Stimulated activated CD4-positive, alpha-beta T cell treated with anti-CD3 and anti-CD28 coated beads, TNF-alpha, amount 100 ng/mL, for 48 hours (primary cell): Measurements from ENCODE around the gene XRCC3.

Experiments used
- DNase-seq, 3 donors: peaks; one replicate each; pipeline ENCODE4 v3.0.0-alpha.2; 2020; ENCODE audit warnings: low read depth in 3 of 3

XRCC3 gene

DNA sequence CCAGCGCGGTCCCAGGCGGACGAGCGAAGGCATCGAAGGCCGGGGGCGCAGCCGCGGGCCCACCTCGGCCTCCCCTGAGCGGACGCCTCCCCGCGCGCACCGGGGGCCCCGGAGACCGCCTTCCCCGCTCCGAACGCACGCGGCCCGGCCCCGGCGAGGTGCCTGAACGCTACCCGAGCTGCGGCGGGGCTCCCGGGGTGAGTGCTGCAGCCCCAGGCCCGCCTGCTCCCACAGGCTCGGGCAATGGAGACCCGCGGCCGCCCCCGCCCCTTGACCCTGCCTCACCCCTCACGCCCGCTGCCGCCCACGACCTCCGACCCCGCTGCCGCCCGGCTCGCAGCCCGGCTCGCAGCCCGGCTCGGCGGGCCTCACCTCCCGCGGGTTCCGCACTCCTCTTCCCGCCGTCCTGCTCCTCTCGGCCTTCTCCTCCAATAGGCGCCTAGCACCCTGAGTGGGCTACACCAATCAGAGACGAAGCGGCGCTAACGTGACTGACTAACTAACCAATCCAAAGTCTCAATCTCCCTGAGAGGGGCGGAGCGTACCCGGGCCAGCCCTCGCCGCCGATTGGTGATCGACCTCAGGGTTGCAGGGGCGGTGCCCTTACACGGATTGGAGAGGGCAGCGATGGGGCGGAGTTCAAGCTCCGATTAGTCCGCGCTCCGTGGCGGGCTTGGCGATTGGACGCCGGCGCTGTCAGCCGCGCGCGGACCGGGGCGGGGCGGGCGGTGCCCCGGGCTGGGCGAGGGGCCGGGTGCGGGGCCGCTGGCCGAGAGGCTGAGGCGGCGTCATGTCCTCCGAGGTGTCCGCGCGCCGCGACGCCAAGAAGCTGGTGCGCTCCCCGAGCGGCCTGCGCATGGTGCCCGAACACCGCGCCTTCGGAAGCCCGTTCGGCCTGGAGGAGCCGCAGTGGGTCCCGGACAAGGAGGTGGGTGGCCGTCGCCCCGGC, at the start of gene XRCC3, which contains the start of gene ZFYVE21:
XRCC3 (minus strand) TSS at position 400 of the 949 bp plus-strand sequence. CDS start 4,364 bp downstream, outside the sequence.
ZFYVE21 (plus strand) TSS at position 759 of the 949 bp plus-strand sequence; CDS start at position 791, 32 bp downstream.
- DNase-seq = peak; percentile 98 to 100 (median 99)

- no peak for DNase-seq
These were observed 48.7 kb upstream of the XRCC3 start for GRCh38 chr14:103763730-103764488.

DNA sequence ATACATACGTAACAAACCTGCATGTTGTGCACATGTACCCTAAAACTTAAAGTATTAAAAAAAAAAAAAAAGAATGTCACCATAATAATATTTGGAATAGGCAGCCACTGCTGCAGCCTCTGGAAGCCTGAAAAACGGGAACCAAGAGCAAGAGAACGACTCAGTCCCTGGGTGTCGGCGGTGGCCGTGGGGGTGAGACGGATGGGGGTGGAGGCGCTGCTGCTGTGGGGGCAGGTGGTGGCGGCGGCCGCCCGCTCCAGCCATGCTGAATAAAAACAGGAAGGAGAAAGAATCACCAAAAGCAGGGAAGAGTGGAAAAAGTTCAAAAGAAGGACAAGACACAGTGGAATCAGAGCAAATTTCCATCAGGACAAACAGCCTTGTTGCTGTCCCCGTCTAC, 47.3 kb upstream of the XRCC3 start:
- DNase-seq = no peak

GRCh38 chr14:103762036-103762435, 46.8 kb upstream of the XRCC3 start:
- DNase-seq = no peak

DNA sequence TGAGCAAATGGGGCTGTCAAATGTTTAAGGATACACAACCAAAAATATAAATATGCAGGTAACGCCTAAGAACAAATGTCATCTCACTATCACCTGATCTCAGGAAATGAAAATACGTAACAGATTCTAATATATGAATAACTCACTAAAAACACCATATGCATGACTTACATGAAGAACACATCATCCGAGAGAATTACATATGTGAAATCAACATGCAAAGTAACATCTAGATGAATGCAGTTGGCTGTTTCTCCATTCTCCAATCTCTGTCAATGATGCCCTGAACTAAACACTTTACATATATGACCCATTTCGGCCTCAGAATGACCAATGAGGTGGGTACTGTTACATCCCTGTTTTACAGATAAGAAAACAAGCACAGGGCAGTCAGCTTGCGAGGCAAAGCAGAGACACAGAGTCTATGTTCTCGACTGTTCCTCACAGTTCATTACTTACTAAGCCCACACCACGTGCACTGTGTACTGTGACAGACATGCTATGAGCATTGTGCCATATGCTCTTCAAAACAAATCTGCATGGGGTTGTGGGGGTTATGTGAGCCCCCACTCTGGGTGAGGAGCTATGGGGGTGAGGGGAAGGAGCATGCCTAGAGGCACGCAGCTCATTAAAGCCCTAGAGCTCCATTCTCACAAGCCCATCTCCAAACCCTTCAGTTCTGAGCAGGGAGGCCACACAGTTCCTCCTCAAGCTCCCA, 43.0 kb upstream of the XRCC3 start:
- no peak for DNase-seq

GRCh38 chr14:103755060-103755459, 39.8 kb upstream of the XRCC3 start:
- DNase-seq = no peak

DNA sequence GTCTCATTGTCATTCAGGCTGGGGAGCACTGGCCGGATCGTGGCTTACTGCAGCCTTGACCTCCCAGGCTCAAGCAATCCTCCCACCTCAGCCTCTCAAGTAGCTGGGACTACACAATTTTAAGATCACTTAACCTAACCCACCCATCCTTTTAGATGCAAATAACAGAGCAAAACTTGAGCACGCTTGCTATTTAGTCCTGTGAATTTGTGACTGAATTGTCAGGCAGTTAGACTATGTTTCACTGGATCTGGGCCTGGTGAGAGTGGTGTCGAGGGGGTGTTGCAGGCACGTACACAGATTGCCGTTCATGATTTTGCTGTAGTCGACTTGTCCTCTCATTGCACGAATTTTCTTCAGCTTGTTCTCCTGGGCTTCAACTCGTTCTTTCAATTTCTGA, 38.5 kb upstream of the XRCC3 start:
- DNase-seq = no peak

DNA sequence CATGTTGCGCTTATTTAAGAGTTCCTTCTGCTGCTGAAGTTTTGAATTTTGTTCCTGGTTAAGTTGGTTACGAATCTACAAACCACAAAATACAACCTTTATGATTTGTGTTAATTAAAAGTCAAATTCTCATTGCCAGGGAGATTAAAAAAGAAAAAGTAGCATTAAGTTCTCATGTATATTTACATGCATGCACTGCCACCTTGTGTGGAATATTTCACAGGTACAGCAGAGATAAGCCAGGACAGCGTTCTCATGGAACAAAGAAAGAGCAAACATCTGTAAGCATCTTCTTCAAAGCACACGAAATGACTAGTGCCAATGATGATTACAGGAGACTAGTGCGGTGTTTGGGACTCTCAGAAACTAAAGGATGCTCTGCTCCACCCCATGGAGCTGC, 34.6 kb upstream of the XRCC3 start:
- DNase-seq = no peak

DNA sequence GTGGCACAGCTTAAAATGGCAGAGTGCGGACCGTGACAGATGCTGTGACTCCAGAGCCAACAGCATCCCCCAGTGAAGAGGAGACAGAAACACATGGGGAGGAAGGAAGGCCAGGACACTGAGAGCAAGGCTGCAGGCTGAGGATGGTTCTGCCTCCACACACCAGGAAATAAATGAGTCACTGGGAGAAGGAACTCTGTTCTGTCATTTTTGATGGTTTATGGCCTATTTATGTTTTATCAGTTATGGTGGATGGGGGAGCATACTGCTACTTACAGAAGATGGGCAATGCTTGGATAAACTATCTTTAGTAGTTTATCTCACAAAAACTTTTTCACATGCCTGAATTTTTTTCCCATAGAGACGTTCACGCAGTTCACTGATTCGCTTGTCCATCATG, 34.2 kb upstream of the XRCC3 start:
- DNase-seq = no peak

- DNase-seq = peak in 2 of 3 donors; percentile 26 to 32
These were observed 33.2 kb upstream of the XRCC3 start for GRCh38 chr14:103748534-103748857.

GRCh38 chr14:103746701-103747100, 31.4 kb upstream of the XRCC3 start:
- DNase-seq = no peak

DNA sequence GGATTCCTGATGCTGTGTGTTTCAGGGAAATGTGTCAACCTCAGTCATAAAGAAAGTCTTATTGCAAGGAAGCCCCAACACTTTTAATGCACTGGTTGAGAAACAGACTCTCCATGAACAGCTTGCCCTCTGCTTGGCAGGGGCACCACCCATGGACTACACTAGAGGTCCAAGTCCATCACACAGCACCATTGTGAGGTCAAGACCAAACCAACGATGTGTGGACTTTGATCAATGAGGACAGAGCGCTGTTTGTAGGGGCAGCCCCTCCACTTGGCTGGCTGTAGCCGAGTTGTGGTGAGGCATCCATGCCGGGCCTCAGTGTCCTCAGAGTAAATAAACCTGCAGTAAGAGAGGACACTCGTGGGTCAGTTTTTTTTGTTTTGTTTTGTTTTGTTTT, 30.2 kb upstream of the XRCC3 start:
- no peak for DNase-seq

DNA sequence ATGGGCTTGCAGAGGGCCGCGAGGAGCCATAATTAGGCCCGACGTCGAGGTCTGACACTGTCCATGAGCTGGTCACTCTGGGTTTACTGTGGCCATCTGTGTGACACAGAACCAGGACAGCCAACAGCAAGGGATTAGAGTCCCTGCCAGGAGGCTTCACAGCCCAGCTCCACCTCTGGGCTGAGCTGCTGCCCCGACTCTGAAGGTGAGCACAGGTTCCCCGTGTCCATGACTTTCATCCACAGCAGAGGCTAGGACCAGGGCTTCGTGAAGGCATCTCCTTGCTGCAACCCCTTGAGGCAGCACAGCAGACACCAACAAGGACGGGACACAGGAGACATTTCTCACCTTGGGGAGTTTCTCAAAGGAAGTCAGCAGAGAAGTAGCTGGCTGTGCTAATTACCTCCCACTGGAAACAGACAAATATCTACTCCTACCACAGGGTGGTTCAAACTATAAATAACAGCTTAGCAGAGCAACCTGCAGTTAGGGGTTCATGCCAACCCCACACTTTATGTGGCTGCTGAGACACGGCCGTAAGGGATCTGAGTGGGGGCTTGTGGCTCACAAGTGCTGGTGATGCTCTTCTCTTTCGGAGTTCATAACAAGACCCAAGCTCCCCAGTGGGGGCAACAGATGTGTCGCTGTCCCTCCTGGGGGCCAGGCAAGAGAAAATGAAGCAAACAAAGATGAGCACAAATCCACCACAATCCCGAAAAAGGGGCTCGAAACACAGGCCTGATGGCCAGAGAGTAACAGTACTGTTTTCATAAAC, 29.6 kb upstream of the XRCC3 start:
- no peak for DNase-seq

- no peak for DNase-seq
These were observed 28.4 kb upstream of the XRCC3 start for GRCh38 chr14:103743691-103744090.

GRCh38 chr14:103742499-103743255, 27.4 kb upstream of the XRCC3 start:
- no peak for DNase-seq

DNA sequence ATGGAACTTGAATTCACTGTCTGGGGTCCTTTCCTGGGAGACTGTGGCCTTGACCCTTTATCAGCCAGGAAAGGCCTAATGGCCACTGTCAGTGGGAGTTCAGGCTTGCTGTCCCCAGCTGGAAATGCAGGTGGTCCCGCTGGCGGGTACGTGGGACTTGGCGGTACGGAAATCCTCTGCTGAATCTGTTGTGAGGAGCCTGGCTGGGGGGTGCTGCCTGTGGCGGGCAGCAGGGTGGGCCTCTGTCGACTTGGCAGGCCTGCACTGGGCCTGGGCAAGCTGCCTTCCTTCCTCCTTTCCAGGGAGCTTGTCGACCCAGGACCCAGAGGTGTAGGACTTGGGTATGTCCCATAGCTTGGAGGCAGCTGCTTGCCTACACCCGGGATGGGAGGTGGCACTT, 26.6 kb upstream of the XRCC3 start:
- DNase-seq = no peak

DNA sequence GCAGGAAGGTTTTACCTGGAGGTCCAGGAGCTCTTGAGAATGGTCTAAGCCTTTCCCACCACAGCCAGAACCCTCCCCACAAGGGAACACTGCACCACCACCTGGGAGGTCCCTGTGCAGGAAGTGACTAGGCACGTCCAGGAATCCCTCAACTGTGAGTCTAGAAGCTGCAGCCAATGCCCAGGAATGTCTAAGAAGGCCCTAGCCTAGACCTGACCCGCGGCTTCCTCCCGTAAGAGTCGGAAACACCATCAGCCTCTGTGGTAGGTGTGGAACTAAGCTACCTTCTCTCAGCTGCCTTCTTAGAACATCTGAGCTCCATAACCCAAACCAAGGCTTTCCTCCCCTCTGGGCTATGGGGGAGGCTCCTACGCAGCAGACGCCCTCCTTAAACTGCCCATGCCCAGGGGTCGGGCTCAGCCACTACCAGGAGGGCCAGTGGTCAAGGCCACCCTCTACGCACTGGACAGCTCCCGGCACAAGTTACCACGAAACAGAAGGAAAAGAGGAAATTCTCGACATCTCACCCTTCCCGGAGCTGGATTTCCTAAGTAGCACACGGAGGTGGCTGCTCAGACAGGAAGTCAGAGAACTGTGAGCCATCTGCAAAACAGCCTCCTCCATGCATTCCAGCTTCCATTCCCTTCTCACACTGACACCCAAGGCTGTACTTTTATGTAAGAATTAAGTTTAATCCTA, 25.9 kb upstream of the XRCC3 start:
- no peak for DNase-seq

GRCh38 chr14:103739793-103740501, 24.7 kb upstream of the XRCC3 start:
- no peak for DNase-seq

GRCh38 chr14:103739466-103739792, 24.2 kb upstream of the XRCC3 start:
- no peak for DNase-seq
